RWPE2 (cell line): ENCODE results near the gene KLHL2.

ENCODE experiments used
- ATAC-seq: fragments of 200-7000 bp; cut with Tn5 transposase; 3 replicates; pipeline ENCODE4 v1.9.1; 2021; ENCODE audit warnings: low read depth
- DNase-seq: peaks from one replicate; pipeline ENCODE4 v3.0.0-alpha.2; 2020; ENCODE audit warnings: low spot score
- H3K27ac ChIP-seq: fragments of 450-650 bp; 2 replicates; pipeline ENCODE4 v1.5.1; 2017; ENCODE audit warnings: mild to moderate bottlenecking; ENCODE audit not compliant: poor library complexity, severe bottlenecking
- H3K27me3 ChIP-seq: fragments of 250-450 bp; sonication (Bioruptor Pico); 2 replicates; pipeline ENCODE4 v1.5.1; 2021; ENCODE audit warnings: mild to moderate bottlenecking, moderate library complexity; ENCODE audit not compliant: insufficient read depth, poor library complexity, severe bottlenecking
- H3K36me3 ChIP-seq: fragments of 250-450 bp; sonication (Bioruptor Pico); 2 replicates; pipeline ENCODE4 v1.5.1; 2020; ENCODE audit warnings: low read depth, mild to moderate bottlenecking, moderate library complexity
- H3K4me1 ChIP-seq: fragments of 250-450 bp; sonication (Bioruptor Pico); 2 replicates; pipeline ENCODE4 v1.5.1; 2021; ENCODE audit warnings: mild to moderate bottlenecking, moderate library complexity; ENCODE audit not compliant: insufficient read depth, poor library complexity, severe bottlenecking
- H3K4me3 ChIP-seq: fragments of 250-450 bp; sonication (Bioruptor Pico); 2 replicates; pipeline ENCODE4 v1.5.1; 2021; ENCODE audit warnings: mild to moderate bottlenecking, moderate library complexity; ENCODE audit not compliant: severe bottlenecking
- H3K9me3 ChIP-seq: fragments of 250-450 bp; sonication (Bioruptor Pico); 2 replicates; pipeline ENCODE4 v1.5.1; 2021; ENCODE audit warnings: mild to moderate bottlenecking, moderate library complexity; ENCODE audit not compliant: severe bottlenecking
- CTCF ChIP-seq: fragments of 450-650 bp; IDR thresholded peaks from one replicate; pipeline ENCODE4 v1.5.1; 2017; ENCODE audit warnings: mild to moderate bottlenecking, moderate library complexity; ENCODE audit not compliant: poor library complexity, severe bottlenecking

The KLHL2 gene

GRCh38 chr4:165328101-165328425 lies 120.7 kb downstream of the KLHL2 start:
- no peaks in the 10 kb centered on the region for H3K27me3 ChIP-seq
- DNase-seq (no peak), ATAC-seq (no peak)
- H3K36me3 ChIP-seq: peaks cover 53% of the 10 kb centered on the region
- H3K4me1 ChIP-seq: peaks cover 19% of the 10 kb centered on the region
- H3K27ac ChIP-seq: peak overlapping the region; percentile 95
- no peaks in the 10 kb centered on the region for H3K9me3 ChIP-seq
- TF ChIP-seq CTCF: no peak
- peak overlapping the region; percentile 61 for H3K4me3 ChIP-seq

GRCh38 chr4:165328708-165329107 lies 121.3 kb downstream of the KLHL2 start:
- no peaks in the 10 kb centered on the region for H3K27me3 ChIP-seq
- ATAC-seq (no peak), DNase-seq (no peak)
- peak overlapping the region; percentile 95 for H3K27ac ChIP-seq
- peaks cover 26% of the 10 kb centered on the region for H3K4me1 ChIP-seq
- peak overlapping the region; percentile 61 for H3K4me3 ChIP-seq
- peaks cover 59% of the 10 kb centered on the region for H3K36me3 ChIP-seq
- TF ChIP-seq CTCF: no peak
- H3K9me3 ChIP-seq: no peaks in the 10 kb centered on the region

- Histone ChIP-seq H3K4me1 (peaks cover 29% of the 10 kb centered on the region), H3K4me3 (peak overlapping the region; percentile 61), H3K27me3 (no peaks in the 10 kb centered on the region), H3K9me3 (no peaks in the 10 kb centered on the region), H3K27ac (peak overlapping the region; percentile 95), H3K36me3 (peaks cover 72% of the 10 kb centered on the region)
- no peak for TF ChIP-seq CTCF
- ATAC-seq: no peak
- no peak for DNase-seq
Observed at GRCh38 chr4:165330071-165330470, 122.7 kb downstream of the KLHL2 start.

GRCh38 chr4:165330666-165331065 lies 123.3 kb downstream of the KLHL2 start:
- Histone ChIP-seq H3K36me3 (peaks cover 78% of the 10 kb centered on the region), H3K9me3 (no peaks in the 10 kb centered on the region), H3K27ac (peak overlapping the region; percentile 95), H3K27me3 (no peaks in the 10 kb centered on the region), H3K4me1 (peaks cover 23% of the 10 kb centered on the region), H3K4me3 (peak overlapping the region; percentile 61)
- DNase-seq (no peak), ATAC-seq (no peak)
- no peak for TF ChIP-seq CTCF

GRCh38 chr4:165331359-165331758 lies 124.0 kb downstream of the KLHL2 start:
- DNase-seq: no peak
- Histone ChIP-seq H3K4me3 (peak overlapping the region; percentile 61), H3K36me3 (peaks cover 85% of the 10 kb centered on the region), H3K9me3 (no peaks in the 10 kb centered on the region), H3K27ac (peak overlapping the region; percentile 95), H3K4me1 (peaks cover 17% of the 10 kb centered on the region), H3K27me3 (no peaks in the 10 kb centered on the region)
- ATAC-seq: no peak
- TF ChIP-seq CTCF: no peak
